GM18867 (cell line): ENCODE measurements around the gene SRBD1.

Experiments
- ATAC-seq: cut with Tn5 transposase; IDR thresholded peaks from one replicate; pipeline ENCODE4 v1.9.1; 2021; ENCODE audit warnings: mild to moderate bottlenecking, moderate library complexity; ENCODE audit not compliant: unreplicated experiment

The SRBD1 gene

DNA sequence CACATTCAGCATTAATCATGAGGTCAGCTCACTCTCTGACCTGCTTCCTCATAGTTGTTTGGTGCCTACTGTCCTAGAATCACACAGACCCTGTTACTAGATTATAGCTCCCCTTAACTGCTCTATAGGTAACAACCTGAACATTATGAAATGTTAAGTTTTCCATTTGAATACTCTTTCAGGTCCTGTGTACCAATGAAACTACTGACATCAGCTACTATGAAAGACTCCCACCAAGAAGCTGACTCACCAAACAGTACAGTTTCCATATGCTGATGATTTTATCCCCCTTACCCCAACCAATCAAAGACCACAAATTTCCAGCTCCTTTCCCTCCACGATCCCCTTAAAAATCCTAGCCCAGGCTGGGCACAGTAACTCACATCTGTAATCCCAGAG is 56.3 kb downstream of the SRBD1 start:
- no peak for ATAC-seq

DNA sequence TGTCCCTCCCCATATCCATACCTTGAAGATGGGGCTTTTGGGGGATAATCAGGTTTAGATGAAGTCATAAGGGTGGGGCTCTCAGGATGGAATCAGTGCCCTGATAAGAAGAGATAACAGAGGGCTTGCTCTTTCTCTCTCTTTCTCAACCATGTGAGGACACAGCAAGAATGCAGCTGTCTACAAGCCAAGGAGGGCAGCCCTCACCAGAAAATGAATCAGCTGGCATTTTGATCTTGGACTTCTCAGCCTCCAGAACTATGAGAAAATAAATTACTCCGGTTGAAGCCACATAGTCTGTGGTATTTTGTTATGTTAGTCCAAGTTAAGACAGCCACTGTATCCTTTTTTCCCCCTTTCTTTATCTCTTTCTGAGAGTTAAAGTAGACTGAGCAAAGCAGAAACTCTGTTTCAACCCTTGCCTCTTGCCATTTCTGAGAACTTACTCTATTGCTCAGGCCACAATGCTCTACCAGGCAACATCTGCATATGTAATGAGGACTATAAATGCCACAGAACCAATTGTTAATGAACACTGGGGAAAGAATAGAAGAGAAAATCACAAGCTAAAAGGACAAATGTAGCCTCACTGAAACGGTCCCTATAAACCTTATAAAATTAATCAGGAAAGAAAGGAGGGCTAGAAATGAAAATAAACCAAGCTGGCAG is 56.9 kb downstream of the SRBD1 start:
- no peak for ATAC-seq

- ATAC-seq: no peak
Measured at GRCh38 chr2:45551862-45552261, 59.2 kb downstream of the SRBD1 start.

- ATAC-seq: no peak
Measured at GRCh38 chr2:45545943-45546342, 65.1 kb downstream of the SRBD1 start.

GRCh38 chr2:45543257-45543656 is 67.8 kb downstream of the SRBD1 start:
- no peak for ATAC-seq

GRCh38 chr2:45542013-45542412 is 69.1 kb downstream of the SRBD1 start:
- ATAC-seq: no peak

DNA sequence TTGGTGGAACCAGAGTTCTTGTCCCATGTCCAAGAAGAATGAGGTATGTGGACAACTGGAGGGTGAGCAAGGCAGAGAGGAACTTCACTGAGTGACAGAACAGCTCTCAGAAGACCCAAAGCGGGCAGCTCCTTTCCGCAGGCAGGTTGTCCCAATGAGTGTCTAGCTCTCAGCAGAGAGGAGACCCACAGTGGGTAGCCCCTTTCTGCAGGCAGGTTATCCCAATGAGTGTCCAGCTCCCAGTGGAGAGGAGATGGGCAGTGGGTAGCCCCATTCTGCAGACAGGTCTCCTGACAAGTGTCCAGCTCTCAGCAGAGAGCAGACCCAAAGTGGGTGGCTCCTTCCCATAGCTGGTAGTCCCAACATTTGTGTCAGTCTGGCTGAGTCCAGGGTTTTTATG is 69.6 kb downstream of the SRBD1 start:
- ATAC-seq: no peak

- no peak for ATAC-seq
Measured at GRCh38 chr2:45540942-45541341, 70.1 kb downstream of the SRBD1 start.

DNA sequence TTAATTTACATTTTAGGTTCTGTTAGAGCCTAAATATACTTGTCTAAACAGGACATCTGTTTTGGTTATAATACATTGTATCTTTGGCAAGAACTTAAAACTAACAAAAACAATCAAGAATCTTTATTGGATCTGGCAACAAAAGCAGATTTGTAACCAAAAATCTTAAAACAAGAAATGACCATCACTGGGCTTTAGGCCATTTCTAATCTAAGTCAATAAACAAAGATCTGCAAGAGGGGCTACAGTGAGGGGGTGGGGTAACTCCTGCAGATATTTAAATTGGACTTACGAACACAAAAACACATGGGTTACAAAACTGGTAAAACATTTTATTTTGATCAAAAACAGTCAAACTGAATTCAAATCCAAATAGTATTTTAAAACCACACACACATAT is 77.3 kb downstream of the SRBD1 start:
- ATAC-seq: no peak

- no peak for ATAC-seq
Measured at GRCh38 chr2:45532181-45532580, 78.9 kb downstream of the SRBD1 start.

- no peak for ATAC-seq
Measured at GRCh38 chr2:45524016-45524415, 87.1 kb downstream of the SRBD1 start.

- ATAC-seq: no peak
Measured at GRCh38 chr2:45518546-45518945, 92.5 kb downstream of the SRBD1 start.

DNA sequence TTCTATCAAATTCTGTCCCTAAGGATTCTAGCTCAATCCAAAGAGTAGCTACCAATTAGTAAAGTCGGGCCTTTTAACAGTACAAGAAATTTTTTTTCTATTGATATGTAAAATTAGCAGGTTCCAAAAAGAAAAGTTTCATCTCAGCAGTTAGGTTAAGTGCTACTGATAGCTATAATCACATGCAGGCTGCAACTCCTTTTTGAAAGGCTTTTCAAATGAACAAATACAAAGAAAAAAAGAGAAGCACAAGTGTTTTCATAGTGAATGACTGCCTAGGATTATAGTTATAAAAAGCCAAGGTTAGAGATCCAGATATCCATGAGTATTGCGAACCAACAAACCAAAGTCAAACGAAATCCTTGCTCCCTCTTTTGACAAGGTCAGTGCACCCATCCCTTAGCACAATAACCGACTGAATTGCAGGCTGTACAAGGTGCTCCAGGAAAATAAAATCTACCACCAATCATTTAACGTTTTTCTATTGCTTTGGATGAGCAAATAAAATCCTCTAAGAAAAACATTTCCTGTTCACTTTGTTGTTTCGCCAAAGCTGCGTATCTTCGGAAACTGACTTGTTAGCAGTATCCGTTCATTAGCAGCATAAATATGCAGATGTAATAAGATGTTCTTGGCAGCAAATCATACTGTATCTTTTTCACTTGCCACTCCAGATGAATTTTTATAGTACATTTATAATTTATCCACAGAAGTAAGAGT is 100.2 kb downstream of the SRBD1 start:
- ATAC-seq: no peak

GRCh38 chr2:45506756-45507155 is 104.3 kb downstream of the SRBD1 start:
- ATAC-seq: no peak

DNA sequence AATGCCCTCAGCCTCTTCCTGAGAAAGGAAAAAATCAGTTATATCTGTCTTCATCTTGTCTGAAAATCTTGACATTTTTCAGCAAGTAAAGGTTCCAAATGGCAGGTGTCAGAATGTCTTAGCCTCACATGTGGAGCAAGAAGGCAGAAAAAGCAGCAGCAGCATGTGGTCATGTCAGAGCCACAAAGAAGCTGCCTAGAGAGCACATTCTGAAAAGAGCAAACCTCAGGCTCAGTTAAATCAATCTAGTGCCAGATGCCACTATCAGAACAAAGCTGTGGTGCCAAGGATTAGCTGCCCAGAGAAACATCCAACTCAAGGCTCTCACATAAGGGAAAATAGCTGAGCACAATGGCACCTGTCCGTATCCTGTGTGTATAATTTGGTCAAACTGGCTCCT is 105.9 kb downstream of the SRBD1 start:
- no peak for ATAC-seq

DNA sequence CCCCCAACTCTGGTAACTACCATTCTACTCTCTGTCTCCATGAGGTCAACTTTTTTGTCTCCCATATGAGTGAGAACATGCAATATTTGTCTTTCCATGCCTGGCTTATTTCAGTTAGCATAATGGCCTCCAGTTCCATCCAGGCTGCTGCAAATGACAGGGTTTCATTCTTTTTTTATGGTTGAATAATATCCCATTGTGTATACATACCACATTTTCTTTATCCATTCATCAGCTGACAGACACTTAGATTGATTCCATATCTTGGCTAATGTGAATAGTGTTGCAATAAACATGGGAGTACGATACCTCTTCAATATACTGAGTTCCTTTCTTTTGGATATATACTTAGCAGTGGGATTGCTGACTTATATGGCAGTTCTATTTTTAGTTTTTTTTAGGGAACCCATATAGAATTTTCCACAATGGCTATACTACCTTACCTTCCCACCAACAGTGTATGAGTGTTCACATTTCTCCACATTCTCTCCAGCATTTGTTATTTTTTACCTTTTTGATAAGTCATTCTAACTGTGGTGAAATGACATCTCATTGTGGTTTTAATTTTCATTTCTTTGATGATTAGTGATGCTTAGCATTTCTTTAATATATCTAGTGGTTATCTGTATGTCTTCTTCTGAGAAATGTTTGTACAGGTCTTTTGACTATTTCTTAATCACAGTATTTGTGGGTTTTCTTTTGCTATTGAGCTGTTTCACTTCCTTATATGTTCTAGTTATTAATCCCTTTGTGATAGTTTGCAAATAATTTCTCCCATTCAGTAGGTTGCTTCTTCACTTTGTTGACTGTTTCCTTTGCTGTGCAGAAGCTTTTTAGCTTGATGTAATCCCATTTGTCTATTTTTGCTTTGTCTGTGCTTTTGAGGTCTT is 112.2 kb downstream of the SRBD1 start:
- ATAC-seq: no peak

GRCh38 chr2:45497355-45497754 is 113.7 kb downstream of the SRBD1 start:
- peak; percentile 82 for ATAC-seq

DNA sequence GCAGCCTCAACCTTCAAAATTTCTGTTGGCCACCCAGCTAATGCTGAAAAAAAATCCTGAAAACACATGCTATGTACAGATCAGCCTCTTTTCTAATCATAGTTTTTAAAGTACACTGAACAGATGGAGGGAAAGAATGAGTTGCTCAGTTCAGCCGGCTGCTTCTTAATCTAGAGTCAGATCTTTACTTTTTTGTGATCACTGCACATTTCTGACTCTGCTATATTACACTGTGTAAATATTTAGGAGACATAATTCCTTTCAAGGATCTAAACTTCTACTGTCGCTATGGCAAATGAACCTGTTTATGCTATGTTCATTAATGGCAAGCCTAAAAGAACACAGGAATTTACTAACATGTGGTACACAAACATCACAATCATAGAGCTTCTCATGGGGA is 114.2 kb downstream of the SRBD1 start:
- no peak for ATAC-seq

DNA sequence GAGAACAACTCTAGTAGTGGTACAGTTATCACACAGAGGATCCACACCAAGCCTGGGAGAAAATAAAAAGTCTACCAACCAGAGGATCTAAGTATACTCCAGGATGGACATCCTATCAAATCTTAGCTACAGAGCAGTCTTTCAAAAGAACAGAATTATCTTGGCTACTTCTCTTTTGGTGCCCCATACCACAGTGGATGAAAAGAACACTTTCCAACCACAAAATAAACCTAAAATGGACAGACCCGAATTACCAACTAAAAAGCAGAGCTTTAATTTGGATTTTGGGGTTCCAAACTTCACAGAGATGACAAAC is 116.1 kb downstream of the SRBD1 start:
- ATAC-seq: no peak

DNA sequence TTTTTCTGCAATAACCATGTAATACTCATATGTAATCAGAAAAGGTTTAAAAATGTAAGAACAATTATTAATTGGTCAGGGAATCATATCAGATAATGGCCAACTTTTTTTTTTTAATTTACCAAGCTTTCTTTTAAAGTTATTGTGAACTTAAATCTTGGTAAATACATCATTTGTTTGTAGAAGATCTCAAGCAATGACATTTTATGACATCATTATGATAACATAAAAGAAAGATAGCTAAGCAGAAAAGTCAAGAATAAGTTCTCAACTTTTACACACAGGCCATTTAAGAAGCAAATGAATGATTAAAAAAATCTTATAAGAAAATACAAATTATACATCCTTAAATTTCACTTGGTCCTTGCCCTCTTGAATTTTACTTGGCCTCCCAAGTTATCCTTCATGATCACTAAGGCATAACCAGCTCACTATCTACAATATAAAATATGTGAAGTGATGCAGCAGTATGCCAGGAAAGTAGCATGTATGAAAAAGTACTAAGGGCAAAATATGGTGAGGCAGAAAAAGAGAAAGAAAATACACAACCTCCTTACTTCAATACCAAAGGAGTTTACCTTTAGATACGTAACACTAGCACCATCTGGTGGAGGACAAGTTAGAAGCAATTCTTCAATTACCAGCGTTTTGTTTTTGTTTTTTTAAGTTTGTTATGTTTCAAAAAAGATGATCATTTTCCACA is 116.6 kb downstream of the SRBD1 start:
- no peak for ATAC-seq

- ATAC-seq: no peak
Measured at GRCh38 chr2:45484965-45485364, 126.1 kb downstream of the SRBD1 start.
